Natural killer cell (primary cell): ENCODE data around the gene PNMA6E. TPM values are rescaled to one million over a fixed set of nuclear protein-coding genes. Genes with fewer than 3 reads are reported as not detected.

Source experiments
- ATAC-seq, 3 donors: fragments of 150-1000 bp in 2 of 3; fragments of 200-7000 bp in 1 of 3; cut with Tn5 transposase; 1 replicate in 1 of 3; 2 replicates in 2 of 3; pipeline ENCODE4 v1.10.0; 2021; ENCODE audit warnings: mild to moderate bottlenecking in 2 of 3, moderate library complexity in 2 of 3
- DNase-seq, 2 donors: peaks; one replicate each; pipeline versions ENCODE4 v3.0.0 to v3.0.0-alpha.2; 2013 to 2021; ENCODE audit warnings: mixed read lengths in 1 of 2
- H3K27ac ChIP-seq: one replicate; pipeline ENCODE4 v1.5.1; 2013; ENCODE audit warnings: mild to moderate bottlenecking, low read length
- H3K27me3 ChIP-seq: one replicate; pipeline ENCODE4 v1.6.1; 2013; ENCODE audit warnings: low read length; ENCODE audit not compliant: control insufficient read depth, insufficient read depth
- H3K36me3 ChIP-seq: one replicate; pipeline ENCODE4 v1.6.1; 2013; ENCODE audit warnings: low read length; ENCODE audit not compliant: control insufficient read depth, insufficient read depth
- H3K4me1 ChIP-seq: one replicate; pipeline ENCODE4 v1.6.1; 2013; ENCODE audit warnings: low read length; ENCODE audit not compliant: control insufficient read depth, insufficient read depth
- H3K4me3 ChIP-seq: one replicate; pipeline ENCODE4 v1.5.1; 2013; ENCODE audit warnings: low read length
- H3K9me3 ChIP-seq: one replicate; pipeline ENCODE4 v1.6.1; 2013; ENCODE audit warnings: low read length; ENCODE audit not compliant: control insufficient read depth, insufficient read depth
- H3K27ac Mint-ChIP-seq, 2 donors: one replicate each; pipeline ENCODE4 v1.8.0; 2022; ENCODE audit warnings: mild to moderate bottlenecking in 2 of 2, mixed read lengths in 2 of 2, moderate library complexity in 1 of 2
- H3K27me3 Mint-ChIP-seq, 2 donors: one replicate each; pipeline ENCODE4 v1.8.0; 2022; ENCODE audit warnings: low read depth in 2 of 2, mixed read lengths in 2 of 2
- H3K36me3 Mint-ChIP-seq: one replicate; pipeline ENCODE4 v1.8.0; 2022; ENCODE audit warnings: mixed read lengths
- H3K4me1 Mint-ChIP-seq, 2 donors: one replicate each; pipeline ENCODE4 v1.8.0; 2022; ENCODE audit warnings: mixed read lengths in 2 of 2
- H3K4me3 Mint-ChIP-seq: one replicate; pipeline ENCODE4 v1.8.0; 2022; ENCODE audit warnings: mild to moderate bottlenecking, moderate library complexity, mixed read lengths
- H3K9me3 Mint-ChIP-seq, 2 donors: one replicate each; pipeline ENCODE4 v1.8.0; 2022; ENCODE audit warnings: mixed read lengths in 2 of 2
- WGBS: methylation state at CpG from one replicate; pipeline ENCODE4 v1.1.7; 2013; ENCODE audit warnings: missing lambda C conversion rate; ENCODE audit not compliant: insufficient coverage; 5-methylcytosine and 5-hydroxymethylcytosine counted together
- intact Hi-C: fragments of 100-400 bp; cut with micrococcal nuclease; formaldehyde crosslinking; loops from one replicate; pipeline ENCODE4 v1.14.2; 2022
- total RNA-seq, 4 donors: library from RNA; stranded (reverse); fragments of 120-200 nt in 1 of 4; gene quantifications; one replicate each; pipeline versions ENCODE4 v1.2.3 to v1.2.4, GENCODE V29; 2013 to 2022
- TF ChIP-seq, protein P1 (sequence below): fragments of 200-600 bp; IDR thresholded peaks from one replicate; pipeline ENCODE4 v1.8.0; 2022; ENCODE audit warnings: antibody characterized with exemption

PNMA6E gene
- total RNA-seq, 3 donors from 2014 or later (not counting 1 experiment from before 2014, with no cell fraction given), result not detected

- Histone ChIP-seq H3K27me3 (no peaks in the 10 kb centered on the region), H3K36me3 (no peaks in the 10 kb centered on the region), H3K9me3 (no peaks in the 10 kb centered on the region), H3K4me1 (no peaks in the 10 kb centered on the region), H3K4me3 (no peak overlapping the region), H3K27ac (no peak overlapping the region)
- no peaks in the 10 kb centered on the region for H3K27me3 Mint-ChIP-seq
- DNase-seq, result no peak
- H3K27ac Mint-ChIP-seq, result no peak overlapping the region
- intact Hi-C loops, result no loop called here
- no peaks in the 10 kb centered on the region for H3K36me3 Mint-ChIP-seq
- peaks cover 0 to 5% of the 10 kb centered on the region in 2 donors for H3K4me1 Mint-ChIP-seq
- H3K4me3 Mint-ChIP-seq, result no peak overlapping the region
- TF ChIP-seq, protein P1, sequence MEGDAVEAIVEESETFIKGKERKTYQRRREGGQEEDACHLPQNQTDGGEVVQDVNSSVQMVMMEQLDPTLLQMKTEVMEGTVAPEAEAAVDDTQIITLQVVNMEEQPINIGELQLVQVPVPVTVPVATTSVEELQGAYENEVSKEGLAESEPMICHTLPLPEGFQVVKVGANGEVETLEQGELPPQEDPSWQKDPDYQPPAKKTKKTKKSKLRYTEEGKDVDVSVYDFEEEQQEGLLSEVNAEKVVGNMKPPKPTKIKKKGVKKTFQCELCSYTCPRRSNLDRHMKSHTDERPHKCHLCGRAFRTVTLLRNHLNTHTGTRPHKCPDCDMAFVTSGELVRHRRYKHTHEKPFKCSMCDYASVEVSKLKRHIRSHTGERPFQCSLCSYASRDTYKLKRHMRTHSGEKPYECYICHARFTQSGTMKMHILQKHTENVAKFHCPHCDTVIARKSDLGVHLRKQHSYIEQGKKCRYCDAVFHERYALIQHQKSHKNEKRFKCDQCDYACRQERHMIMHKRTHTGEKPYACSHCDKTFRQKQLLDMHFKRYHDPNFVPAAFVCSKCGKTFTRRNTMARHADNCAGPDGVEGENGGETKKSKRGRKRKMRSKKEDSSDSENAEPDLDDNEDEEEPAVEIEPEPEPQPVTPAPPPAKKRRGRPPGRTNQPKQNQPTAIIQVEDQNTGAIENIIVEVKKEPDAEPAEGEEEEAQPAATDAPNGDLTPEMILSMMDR, result no peak
- H3K9me3 Mint-ChIP-seq, result no peaks in the 10 kb centered on the region
- 92% methylated on average over 21 of the region's 26 CpGs for WGBS
- ATAC-seq, result no peak
Measured at GRCh38 chrX:153396320-153397195, 4.6 kb downstream of the PNMA6E start.

- no peaks in the 10 kb centered on the region for H3K36me3 ChIP-seq
- no peak overlapping the region for H3K27ac ChIP-seq
- H3K4me1 Mint-ChIP-seq, result peaks cover 0 to 5% of the 10 kb centered on the region in 2 donors
- H3K9me3 Mint-ChIP-seq, result no peaks in the 10 kb centered on the region
- intact Hi-C loops, result no loop called here
- no peaks in the 10 kb centered on the region for H3K27me3 Mint-ChIP-seq
- H3K36me3 Mint-ChIP-seq, result no peaks in the 10 kb centered on the region
- H3K9me3 ChIP-seq, result no peaks in the 10 kb centered on the region
- WGBS, result 61% methylated on average over 23 of the region's 26 CpGs
- no peak overlapping the region for H3K4me3 ChIP-seq
- H3K4me3 Mint-ChIP-seq, result no peak overlapping the region
- no peak overlapping the region for H3K27ac Mint-ChIP-seq
- no peaks in the 10 kb centered on the region for H3K27me3 ChIP-seq
- TF ChIP-seq, protein P1, result no peak
- ATAC-seq, result no peak
- DNase-seq, result no peak
- H3K4me1 ChIP-seq, result no peaks in the 10 kb centered on the region
Measured at GRCh38 chrX:153395613-153396319, 5.4 kb downstream of the PNMA6E start.

DNA sequence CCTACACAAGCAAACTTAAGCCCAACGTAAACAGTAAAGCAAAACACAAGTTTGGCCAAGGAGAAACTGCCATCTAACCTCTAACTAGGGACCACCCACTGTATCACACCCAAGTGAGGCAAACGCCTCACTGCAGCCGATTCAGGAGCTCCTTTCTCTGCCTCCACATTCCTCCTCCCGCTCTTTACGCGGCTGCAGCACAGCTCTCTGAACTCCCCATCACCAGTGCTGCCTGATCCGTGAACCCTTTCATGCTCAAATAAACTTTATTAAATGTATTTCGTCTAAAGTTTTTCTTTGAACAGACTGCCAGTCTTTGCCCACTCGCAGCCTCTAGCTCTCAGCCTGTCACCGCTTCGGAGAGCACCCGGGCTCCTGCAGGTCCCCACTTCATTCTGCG is 6.5 kb downstream of the PNMA6E start:
- no peak overlapping the region for H3K27ac ChIP-seq
- Mint-ChIP-seq H3K4me1 (peaks cover 0 to 5% of the 10 kb centered on the region in 2 donors), H3K4me3 (no peak overlapping the region), H3K27me3 (no peaks in the 10 kb centered on the region), H3K27ac (no peak overlapping the region), H3K9me3 (no peaks in the 10 kb centered on the region), H3K36me3 (no peaks in the 10 kb centered on the region)
- H3K36me3 ChIP-seq, result no peaks in the 10 kb centered on the region
- TF ChIP-seq, protein P1, result no peak
- H3K9me3 ChIP-seq, result no peaks in the 10 kb centered on the region
- ATAC-seq, result no peak
- 88% methylated on average over 13 of the region's 13 CpGs for WGBS
- H3K4me3 ChIP-seq, result no peak overlapping the region
- intact Hi-C loops, result no loop called here
- no peak for DNase-seq
- no peaks in the 10 kb centered on the region for H3K27me3 ChIP-seq
- no peaks in the 10 kb centered on the region for H3K4me1 ChIP-seq
